Prostate gland (tissue), 2 donors: ENCODE results near the gene UTP3.
"Not testable (repeated sequence)": the region's sequence is repeated elsewhere in the genome, so short reads cannot be mapped to it uniquely, and the experiment has no call there.

Experiments used
- POLR2A ChIP-seq: fragments of 450-650 bp; IDR thresholded peaks from one replicate; pipeline ENCODE4 v1.6.1; 2016; ENCODE audit warnings: antibody characterized with exemption, mild to moderate bottlenecking
- POLR2AphosphoS5 ChIP-seq: sonication (generic); formaldehyde crosslinking; IDR thresholded peaks from one replicate; pipeline ENCODE4 v1.6.1; 2017; ENCODE audit warnings: antibody characterized with exemption
- TF ChIP-seq, protein P1 (sequence below), 4 experiments: fragments of 200-600 bp in 2 of 4; fragments of 450-650 bp in 2 of 4; sonication (generic) in 2 of 4; IDR thresholded peaks; 1 replicate in 3 of 4; 2 replicates in 1 of 4; pipeline ENCODE4 v1.5.1; 2016 to 2019; ENCODE audit warnings: antibody characterized with exemption in 4 of 4, mild to moderate bottlenecking in 2 of 4, moderate library complexity in 2 of 4

GRCh38 chr4:70650741-70651140 lies 37.6 kb upstream of the UTP3 start:
- TF ChIP-seq, protein P1, sequence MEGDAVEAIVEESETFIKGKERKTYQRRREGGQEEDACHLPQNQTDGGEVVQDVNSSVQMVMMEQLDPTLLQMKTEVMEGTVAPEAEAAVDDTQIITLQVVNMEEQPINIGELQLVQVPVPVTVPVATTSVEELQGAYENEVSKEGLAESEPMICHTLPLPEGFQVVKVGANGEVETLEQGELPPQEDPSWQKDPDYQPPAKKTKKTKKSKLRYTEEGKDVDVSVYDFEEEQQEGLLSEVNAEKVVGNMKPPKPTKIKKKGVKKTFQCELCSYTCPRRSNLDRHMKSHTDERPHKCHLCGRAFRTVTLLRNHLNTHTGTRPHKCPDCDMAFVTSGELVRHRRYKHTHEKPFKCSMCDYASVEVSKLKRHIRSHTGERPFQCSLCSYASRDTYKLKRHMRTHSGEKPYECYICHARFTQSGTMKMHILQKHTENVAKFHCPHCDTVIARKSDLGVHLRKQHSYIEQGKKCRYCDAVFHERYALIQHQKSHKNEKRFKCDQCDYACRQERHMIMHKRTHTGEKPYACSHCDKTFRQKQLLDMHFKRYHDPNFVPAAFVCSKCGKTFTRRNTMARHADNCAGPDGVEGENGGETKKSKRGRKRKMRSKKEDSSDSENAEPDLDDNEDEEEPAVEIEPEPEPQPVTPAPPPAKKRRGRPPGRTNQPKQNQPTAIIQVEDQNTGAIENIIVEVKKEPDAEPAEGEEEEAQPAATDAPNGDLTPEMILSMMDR (IDR thresholded peaks at IDR 0.05) = not testable (repeated sequence)
- TF ChIP-seq POLR2AphosphoS5, POLR2A: not testable (repeated sequence)
